Measurements from ENCODE around the gene DDIT4.
A peak's percentile ranks its signal among the peaks of the same experiment; 100 is the strongest.
"Not testable (repeated sequence)": the region's sequence is repeated elsewhere in the genome, so short reads cannot be mapped to it uniquely, and the experiment has no call there.

The DDIT4 gene

GRCh38 chr10:72273410-72274212 is at the start of gene DDIT4:
TSS of gene DDIT4 (plus strand) at chr10:72273924. CDS start at chr10:72274217, 293 bp downstream.
- TF ChIP-seq CTCF (conservative IDR thresholded peaks at IDR 0.05), result no peak
- peak within 1 kb of the TSS; percentile 98 for H3K27ac ChIP-seq

- not testable (repeated sequence) for H3K27ac ChIP-seq
Observed at GRCh38 chr10:72224191-72224590, 49.5 kb upstream of the DDIT4 start.

GRCh38 chr10:72226418-72227027 is 47.2 kb upstream of the DDIT4 start:
- H3K27ac ChIP-seq, result no peak overlapping the region
- TF ChIP-seq CTCF (conservative IDR thresholded peaks at IDR 0.05), result no peak

- no peak for TF ChIP-seq CTCF (conservative IDR thresholded peaks at IDR 0.05)
Observed at GRCh38 chr10:72227826-72228225, 45.9 kb upstream of the DDIT4 start.

GRCh38 chr10:72228318-72228751 is 45.4 kb upstream of the DDIT4 start:
- no peak overlapping the region for H3K27ac ChIP-seq
- TF ChIP-seq CTCF (conservative IDR thresholded peaks at IDR 0.05), result no peak

More at GRCh38 chr10:72227826-72228225, 45.9 kb upstream of the DDIT4 start:
- H3K27ac ChIP-seq, result no peak overlapping the region

- TF ChIP-seq CTCF (conservative IDR thresholded peaks at IDR 0.05), result no peak
- H3K27ac ChIP-seq, result peak overlapping the region; percentile 30
Observed at GRCh38 chr10:72229261-72230251, 44.2 kb upstream of the DDIT4 start.

- TF ChIP-seq CTCF (conservative IDR thresholded peaks at IDR 0.05), result no peak
- H3K27ac ChIP-seq, result no peak overlapping the region
Observed at GRCh38 chr10:72233621-72234020, 40.1 kb upstream of the DDIT4 start.
